HEK293T (cell line): Measurements from ENCODE around the gene AGTRAP.

ENCODE experiments used
- CTCF ChIA-PET: fragments of 350-600 bp; formaldehyde crosslinking; extraction: SDS; loops from one replicate; lab custom pipeline; 2021; ENCODE audit warnings: antibody characterized with exemption, inconsistent platforms; lab: Yijun Ruan, JAX
- POLR2A ChIA-PET: fragments of 350-600 bp; formaldehyde crosslinking; extraction: SDS; loops from one replicate; lab custom pipeline; 2020; ENCODE audit warnings: antibody characterized with exemption, inconsistent platforms; lab: Yijun Ruan, JAX
- DNase-seq: peaks from one replicate; pipeline ENCODE4 v3.0.0; 2012; ENCODE audit warnings: mixed read lengths; ENCODE audit errors: extremely low spot score
- ARNT ChIP-seq: fragments of 450-650 bp; IDR thresholded peaks from 2 replicates; pipeline ENCODE4 v1.6.1; 2017; ENCODE audit warnings: mild to moderate bottlenecking
- BHLHE40 ChIP-seq: fragments of 450-650 bp; IDR thresholded peaks from 2 replicates; pipeline ENCODE4 v1.6.1; 2016; ENCODE audit warnings: mild to moderate bottlenecking, moderate library complexity, borderline replicate concordance
- CTBP1 ChIP-seq: fragments of 450-650 bp; IDR thresholded peaks from 2 replicates; pipeline ENCODE4 v1.6.1; 2016; ENCODE audit warnings: borderline replicate concordance
- ELF4 ChIP-seq: fragments of 450-650 bp; IDR thresholded peaks from 2 replicates; pipeline ENCODE4 v1.6.1; 2017; ENCODE audit warnings: antibody characterized with exemption
- FOXA1 ChIP-seq: fragments of 450-650 bp; IDR thresholded peaks from 2 replicates; pipeline ENCODE4 v1.6.1; 2016; ENCODE audit warnings: mild to moderate bottlenecking
- FOXK2 ChIP-seq: fragments of 450-650 bp; IDR thresholded peaks from 2 replicates; pipeline ENCODE4 v1.6.1; 2016; ENCODE audit warnings: mild to moderate bottlenecking
- FOXM1 ChIP-seq: fragments of 450-650 bp; IDR thresholded peaks from 2 replicates; pipeline ENCODE4 v1.6.1; 2017; ENCODE audit warnings: mild to moderate bottlenecking, borderline replicate concordance
- HDGF ChIP-seq: fragments of 450-650 bp; IDR thresholded peaks from 2 replicates; pipeline ENCODE4 v1.6.1; 2017; ENCODE audit warnings: antibody characterized with exemption, borderline replicate concordance
- L3MBTL2 ChIP-seq: fragments of 450-650 bp; conservative IDR thresholded peaks from 2 replicates; pipeline ENCODE4 v1.6.1; 2016; ENCODE audit warnings: mild to moderate bottlenecking
- LEF1 ChIP-seq: fragments of 450-650 bp; IDR thresholded peaks from 2 replicates; pipeline ENCODE4 v1.6.1; 2017; ENCODE audit warnings: mild to moderate bottlenecking, borderline replicate concordance
- NFRKB ChIP-seq: fragments of 450-650 bp; IDR thresholded peaks from 2 replicates; pipeline ENCODE4 v1.6.1; 2016; ENCODE audit warnings: mild to moderate bottlenecking, moderate library complexity
- PKNOX1 ChIP-seq: fragments of 450-650 bp; IDR thresholded peaks from 2 replicates; pipeline ENCODE4 v1.6.1; 2016
- SP1 ChIP-seq: fragments of 450-650 bp; IDR thresholded peaks from 2 replicates; pipeline ENCODE4 v1.6.1; 2017
- SUZ12 ChIP-seq: fragments of 450-650 bp; IDR thresholded peaks from 2 replicates; pipeline ENCODE4 v1.6.1; 2016; ENCODE audit warnings: mild to moderate bottlenecking
- TARDBP ChIP-seq: fragments of 450-650 bp; IDR thresholded peaks from 2 replicates; pipeline ENCODE4 v1.6.1; 2016
- ZNF384 ChIP-seq: fragments of 450-650 bp; IDR thresholded peaks from 2 replicates; pipeline ENCODE4 v1.6.1; 2016

The AGTRAP gene

GRCh38 chr1:11729155-11729497 is 6.8 kb upstream of the AGTRAP start:
- ChIA-PET POLR2A (no interaction called here), CTCF (no interaction called here)
- no peak for TF ChIP-seq BHLHE40
- no peak for TF ChIP-seq FOXA1
- no peak for TF ChIP-seq SUZ12
- no peak for TF ChIP-seq PKNOX1
- no peak for DNase-seq

- no peak for DNase-seq
- ChIA-PET POLR2A (no interaction called here), CTCF (no interaction called here)
- TF ChIP-seq ARNT: no peak
- no peak for TF ChIP-seq SUZ12
Observed at GRCh38 chr1:11729498-11730428, 6.2 kb upstream of the AGTRAP start.

GRCh38 chr1:11730429-11730891 is 5.5 kb upstream of the AGTRAP start:
- CTCF ChIA-PET: no interaction called here
- no peak for DNase-seq
- POLR2A ChIA-PET: no interaction called here
- TF ChIP-seq ARNT: no peak
- TF ChIP-seq HDGF: no peak
- TF ChIP-seq L3MBTL2: no peak
- TF ChIP-seq ELF4: no peak
- no peak for TF ChIP-seq FOXA1
- TF ChIP-seq FOXK2: no peak
- TF ChIP-seq CTBP1: no peak
- no peak for TF ChIP-seq PKNOX1
- no peak for TF ChIP-seq NFRKB

GRCh38 chr1:11731691-11732283 is 4.1 kb upstream of the AGTRAP start:
- no peak for TF ChIP-seq ARNT
- no peak for TF ChIP-seq FOXA1
- TF ChIP-seq ZNF384: no peak
- TF ChIP-seq SUZ12: no peak
- TF ChIP-seq FOXM1: no peak
- TF ChIP-seq PKNOX1: no peak
- TF ChIP-seq HDGF: no peak
- TF ChIP-seq ELF4: no peak
- TF ChIP-seq SP1: no peak
- TF ChIP-seq LEF1: no peak
- no peak for TF ChIP-seq TARDBP
- TF ChIP-seq FOXK2: no peak
- no peak for TF ChIP-seq CTBP1
- no peak for TF ChIP-seq NFRKB
- TF ChIP-seq L3MBTL2: no peak
- POLR2A ChIA-PET: no interaction called here
- no peak for DNase-seq

GRCh38 chr1:11733306-11733705 is 2.6 kb upstream of the AGTRAP start:
- ChIA-PET POLR2A (no interaction called here), CTCF (no interaction called here)
- DNase-seq: no peak
- TF ChIP-seq CTBP1 (no peak), L3MBTL2 (no peak), HDGF (no peak), ZNF384 (no peak), NFRKB (no peak), SP1 (no peak), LEF1 (no peak), TARDBP (no peak), FOXA1 (no peak), ELF4 (no peak), BHLHE40 (no peak), PKNOX1 (no peak)

More at GRCh38 chr1:11731691-11732283, 4.1 kb upstream of the AGTRAP start:
- CTCF ChIA-PET: no interaction called here

- no peak for TF ChIP-seq LEF1
- no peak for TF ChIP-seq NFRKB
- TF ChIP-seq ZNF384: no peak
- no peak for TF ChIP-seq CTBP1
- TF ChIP-seq SP1: no peak
- TF ChIP-seq BHLHE40: no peak
- no peak for TF ChIP-seq PKNOX1
- TF ChIP-seq FOXA1: no peak
- TF ChIP-seq TARDBP: no peak
- TF ChIP-seq SUZ12: no peak
- no peak for TF ChIP-seq ELF4
- no peak for TF ChIP-seq ARNT
- TF ChIP-seq HDGF: no peak
- TF ChIP-seq FOXK2: no peak
- TF ChIP-seq FOXM1: no peak
- TF ChIP-seq L3MBTL2: no peak
- ChIA-PET POLR2A (interaction anchor here (1.3 kb wide), 2 partner anchors 10 to 54 kb away, joined by 3 read pairs; no protein-coding TSS in a partner anchor), CTCF (no interaction called here)
- DNase-seq: no peak
Observed at GRCh38 chr1:11735531-11735853, 444 bp upstream of the AGTRAP start.
